ENCODE data around the gene IGFN1. TPM values are rescaled to one million over a fixed set of nuclear protein-coding genes. Genes with fewer than 3 reads are reported as not detected.

The IGFN1 gene
- total RNA-seq, 1 experiment from 2014 or later = 0.04 TPM

- POLR2A ChIA-PET (ENCODE audit: unreplicated experiment) = no interaction called here
- no peaks in the 10 kb centered on the region for H3K36me3 ChIP-seq (ENCODE audit: low read depth, low read length)
- no peaks in the 10 kb centered on the region for H3K27me3 ChIP-seq (ENCODE audit: low read length)
- DNase-seq = no peak
- no peak overlapping the region for H2AFZ ChIP-seq (ENCODE audit: low read length)
- no peaks in the 10 kb centered on the region for H4K20me1 ChIP-seq (ENCODE audit: low read length)
- BruUV-seq (replicated peaks) = no TSS peak
- intact Hi-C loops (cut with micrococcal nuclease) = no loop called here
- no peaks in the 10 kb centered on the region for H3K9me3 ChIP-seq (ENCODE audit: low read length)
- no peaks in the 10 kb centered on the region for H3F3A ChIP-seq (ENCODE audit: low read length, unreplicated experiment)
- CTCF ChIA-PET = no interaction called here
- no peaks in the 10 kb centered on the region for H3K9me2 ChIP-seq (replicated peaks; ENCODE audit: low read length)
- no peak overlapping the region for H3K4me3 ChIP-seq (ENCODE audit: low read length)
- H3K27ac ChIP-seq (ENCODE audit: low read length) = no peak overlapping the region
- TF ChIP-seq EZH2 (IDR thresholded peaks at IDR 0.05; ENCODE audit: low read length, unreplicated experiment) (no peak), EZH2phosphoT487 (IDR thresholded peaks at IDR 0.05; ENCODE audit: borderline replicate concordance, low read length) (no peak)
- TF ChIP-seq, protein P1, sequence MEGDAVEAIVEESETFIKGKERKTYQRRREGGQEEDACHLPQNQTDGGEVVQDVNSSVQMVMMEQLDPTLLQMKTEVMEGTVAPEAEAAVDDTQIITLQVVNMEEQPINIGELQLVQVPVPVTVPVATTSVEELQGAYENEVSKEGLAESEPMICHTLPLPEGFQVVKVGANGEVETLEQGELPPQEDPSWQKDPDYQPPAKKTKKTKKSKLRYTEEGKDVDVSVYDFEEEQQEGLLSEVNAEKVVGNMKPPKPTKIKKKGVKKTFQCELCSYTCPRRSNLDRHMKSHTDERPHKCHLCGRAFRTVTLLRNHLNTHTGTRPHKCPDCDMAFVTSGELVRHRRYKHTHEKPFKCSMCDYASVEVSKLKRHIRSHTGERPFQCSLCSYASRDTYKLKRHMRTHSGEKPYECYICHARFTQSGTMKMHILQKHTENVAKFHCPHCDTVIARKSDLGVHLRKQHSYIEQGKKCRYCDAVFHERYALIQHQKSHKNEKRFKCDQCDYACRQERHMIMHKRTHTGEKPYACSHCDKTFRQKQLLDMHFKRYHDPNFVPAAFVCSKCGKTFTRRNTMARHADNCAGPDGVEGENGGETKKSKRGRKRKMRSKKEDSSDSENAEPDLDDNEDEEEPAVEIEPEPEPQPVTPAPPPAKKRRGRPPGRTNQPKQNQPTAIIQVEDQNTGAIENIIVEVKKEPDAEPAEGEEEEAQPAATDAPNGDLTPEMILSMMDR (conservative IDR thresholded peaks at IDR 0.05; ENCODE audit: low read depth, low read length) = no peak
- peaks cover 26% of the 10 kb centered on the region for H3K4me1 ChIP-seq (ENCODE audit: insufficient read depth, low read length)
- no peak overlapping the region for H3K9ac ChIP-seq (ENCODE audit: low read length)
- H3K79me2 ChIP-seq (ENCODE audit: low read length) = no peaks in the 10 kb centered on the region
- H3K4me2 ChIP-seq (ENCODE audit: low read length) = no peak overlapping the region
- no peak for ATAC-seq
Measured at GRCh38 chr1:201175820-201176500, 14.7 kb upstream of the IGFN1 start.

- BruUV-seq (replicated peaks) = no TSS peak
- no peaks in the 10 kb centered on the region for H4K20me1 ChIP-seq (ENCODE audit: low read length)
- ChIA-PET POLR2A (ENCODE audit: unreplicated experiment) (no interaction called here), CTCF (no interaction called here)
- no peaks in the 10 kb centered on the region for H3K9me3 ChIP-seq (ENCODE audit: low read length)
- no peaks in the 10 kb centered on the region for H3F3A ChIP-seq (ENCODE audit: low read length, unreplicated experiment)
- H3K4me3 ChIP-seq (ENCODE audit: low read length) = no peak overlapping the region
- intact Hi-C loops (cut with micrococcal nuclease) = no loop called here
- DNase-seq = peak; percentile 99
- peak overlapping the region; percentile 9 for H3K4me2 ChIP-seq (ENCODE audit: low read length)
- no peaks in the 10 kb centered on the region for H3K9me2 ChIP-seq (replicated peaks; ENCODE audit: low read length)
- no peaks in the 10 kb centered on the region for H3K36me3 ChIP-seq (ENCODE audit: low read depth, low read length)
- H3K79me2 ChIP-seq (ENCODE audit: low read length) = no peaks in the 10 kb centered on the region
- no peak for TF ChIP-seq EZH2phosphoT487 (IDR thresholded peaks at IDR 0.05; ENCODE audit: borderline replicate concordance, low read length)
- TF ChIP-seq EZH2 (IDR thresholded peaks at IDR 0.05; ENCODE audit: low read length, unreplicated experiment) = no peak
- TF ChIP-seq, protein P1 (conservative IDR thresholded peaks at IDR 0.05; ENCODE audit: low read depth, low read length) = no peak
- H2AFZ ChIP-seq (ENCODE audit: low read length) = peak overlapping the region; percentile 18
- peaks cover 20% of the 10 kb centered on the region for H3K4me1 ChIP-seq (ENCODE audit: insufficient read depth, low read length)
- peaks cover 6% of the 10 kb centered on the region; the same call in 1 of the 2 replicates for H3K27me3 ChIP-seq (ENCODE audit: low read length)
- H3K27ac ChIP-seq (ENCODE audit: low read length) = no peak overlapping the region
- no peak overlapping the region for H3K9ac ChIP-seq (ENCODE audit: low read length)
- peak; percentile 98 for ATAC-seq
Measured at GRCh38 chr1:201176940-201177339, 13.7 kb upstream of the IGFN1 start.

DNA sequence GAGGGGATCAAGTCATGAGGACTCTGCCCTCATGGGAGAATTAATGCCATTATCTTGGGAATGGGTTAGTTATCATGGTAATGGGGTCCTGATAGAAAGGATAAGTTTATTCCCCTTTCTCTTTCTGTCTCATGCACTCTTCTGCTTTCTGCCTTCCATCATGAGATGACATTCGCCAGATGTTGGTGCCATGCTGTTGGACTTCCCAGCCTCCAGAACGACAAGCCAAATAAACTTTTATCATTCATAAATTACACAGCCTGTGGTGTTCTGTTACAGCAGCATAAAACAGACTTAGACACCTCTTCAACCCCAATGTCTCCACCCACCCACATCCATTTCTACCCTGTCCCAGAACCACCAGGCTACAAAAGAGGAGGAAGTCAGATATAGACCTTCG lies 11.9 kb upstream of the IGFN1 start:
- ChIA-PET CTCF (no interaction called here), POLR2A (ENCODE audit: unreplicated experiment) (no interaction called here)
- Histone ChIP-seq H3K79me2 (ENCODE audit: low read length) (no peaks in the 10 kb centered on the region), H3K27ac (ENCODE audit: low read length) (no peak overlapping the region), H3F3A (ENCODE audit: low read length, unreplicated experiment) (no peaks in the 10 kb centered on the region), H3K36me3 (ENCODE audit: low read depth, low read length) (no peaks in the 10 kb centered on the region), H3K4me1 (ENCODE audit: insufficient read depth, low read length) (peaks cover 13% of the 10 kb centered on the region), H3K4me3 (ENCODE audit: low read length) (no peak overlapping the region), H3K9ac (ENCODE audit: low read length) (no peak overlapping the region), H3K9me3 (ENCODE audit: low read length) (no peaks in the 10 kb centered on the region), H2AFZ (ENCODE audit: low read length) (no peak overlapping the region), H3K4me2 (ENCODE audit: low read length) (no peak overlapping the region), H4K20me1 (ENCODE audit: low read length) (no peaks in the 10 kb centered on the region), H3K9me2 (replicated peaks; ENCODE audit: low read length) (no peaks in the 10 kb centered on the region), H3K27me3 (ENCODE audit: low read length) (peaks cover 7% of the 10 kb centered on the region; the same call in 1 of the 2 replicates)
- no peak for DNase-seq
- TF ChIP-seq, protein P1 (conservative IDR thresholded peaks at IDR 0.05; ENCODE audit: low read depth, low read length) = no peak
- TF ChIP-seq EZH2 (IDR thresholded peaks at IDR 0.05; ENCODE audit: low read length, unreplicated experiment) (no peak), EZH2phosphoT487 (IDR thresholded peaks at IDR 0.05; ENCODE audit: borderline replicate concordance, low read length) (no peak)
- intact Hi-C loops (cut with micrococcal nuclease) = no loop called here
- ATAC-seq = no peak
- no TSS peak for BruUV-seq (replicated peaks)
